HCT116 (cell line): ENCODE results near the gene AGAP1.

Experiments used
- CTCF ChIP-seq, 3 experiments: fragments of 200-600 bp in 1 of 3; sonication (generic) in 1 of 3; IDR thresholded peaks in 2 of 3; conservative IDR thresholded peaks in 1 of 3; 2 replicates each; pipeline ENCODE4 v1.5.1; 2012 to 2017; ENCODE audit warnings: low read depth in 2 of 3, low read length in 2 of 3, antibody characterized with exemption in 1 of 3, borderline replicate concordance in 1 of 3, control low read depth in 1 of 3, mild to moderate bottlenecking in 1 of 3, mixed read lengths in 1 of 3, mixed run types in 1 of 3, moderate library complexity in 1 of 3; ENCODE audit not compliant: insufficient read depth in 1 of 3
- POLR2A ChIP-seq: IDR thresholded peaks from 2 replicates; pipeline ENCODE4 v1.7.0; 2011; ENCODE audit warnings: borderline replicate concordance; ENCODE audit not compliant: insufficient read depth, insufficient read length; ENCODE audit errors: extremely low read depth
- RAD21 ChIP-seq: IDR thresholded peaks from 2 replicates; pipeline ENCODE4 v1.6.1; 2012; ENCODE audit warnings: low read depth, mild to moderate bottlenecking

- no peak for TF ChIP-seq CTCF (IDR thresholded peaks at IDR 0.05 in 2 of 3, conservative IDR thresholded peaks at IDR 0.05 in 1 of 3; ENCODE audit: borderline replicate concordance in 1 of 3, insufficient read depth in 1 of 3, low read depth in 2 of 3, low read length in 2 of 3)
- TF ChIP-seq RAD21 = no peak
- TF ChIP-seq POLR2A = no peak
These were observed 38.5 kb downstream of the AGAP1 start for GRCh38 chr2:235532307-235532706.
